Measurements from ENCODE around the gene MAP6.
"Not testable (repeated sequence)": the region's sequence is repeated elsewhere in the genome, so short reads cannot be mapped to it uniquely, and the experiment has no call there.

MAP6 gene

GRCh38 chr11:75697906-75698581 is 29.2 kb upstream of the MAP6 start:
- no peaks in the 10 kb centered on the region for H3K27me3 ChIP-seq (ENCODE audit: control insufficient read depth in 1 of 2, insufficient read depth in 2 of 2, low read length in 2 of 2)
- no peak overlapping the region for H3K27ac ChIP-seq (ENCODE audit: low read depth, low read length)
- no peak overlapping the region for H3K9ac ChIP-seq (ENCODE audit: low read depth in 1 of 2, low read length in 2 of 2)
- no peaks in the 10 kb centered on the region for H3K9me3 ChIP-seq (ENCODE audit: control insufficient read depth in 1 of 2, low read length in 2 of 2)
- no peaks in the 10 kb centered on the region for H3K36me3 ChIP-seq (ENCODE audit: control insufficient read depth in 1 of 2, insufficient read depth in 2 of 2, low read length in 2 of 2)
- H3K4me1 ChIP-seq (ENCODE audit: control insufficient read depth in 1 of 2, insufficient read depth in 2 of 2, low read length in 2 of 2), result no peaks in the 10 kb centered on the region
- H3K4me3 ChIP-seq (ENCODE audit: low read depth in 1 of 2, low read length in 2 of 2), result no peak overlapping the region

GRCh38 chr11:75691804-75692203 is 23.0 kb upstream of the MAP6 start:
- H3K4me3 ChIP-seq (ENCODE audit: low read depth in 1 of 2, low read length in 2 of 2), result no peak overlapping the region
- H3K9ac ChIP-seq (ENCODE audit: low read depth in 1 of 2, low read length in 2 of 2), result no peak overlapping the region
- no peak overlapping the region for H3K27ac ChIP-seq (ENCODE audit: low read depth, low read length)
- H3K4me1 ChIP-seq (ENCODE audit: control insufficient read depth in 1 of 2, insufficient read depth in 2 of 2, low read length in 2 of 2), result no peaks in the 10 kb centered on the region
- H3K36me3 ChIP-seq (ENCODE audit: control insufficient read depth in 1 of 2, insufficient read depth in 2 of 2, low read length in 2 of 2), result no peaks in the 10 kb centered on the region
- H3K27me3 ChIP-seq (ENCODE audit: control insufficient read depth in 1 of 2, insufficient read depth in 2 of 2, low read length in 2 of 2), result peaks cover 0 to 2% of the 10 kb centered on the region in 2 donors
- no peaks in the 10 kb centered on the region for H3K9me3 ChIP-seq (ENCODE audit: control insufficient read depth in 1 of 2, low read length in 2 of 2)

GRCh38 chr11:75689863-75690609 is 21.2 kb upstream of the MAP6 start:
- Histone ChIP-seq H3K9me3 (ENCODE audit: control insufficient read depth in 1 of 2, low read length in 2 of 2) (peaks cover 0 to 6% of the 10 kb centered on the region in 2 donors), H3K27ac (ENCODE audit: low read depth, low read length) (no peak overlapping the region), H3K9ac (ENCODE audit: low read depth in 1 of 2, low read length in 2 of 2) (no peak overlapping the region), H3K4me3 (ENCODE audit: low read depth in 1 of 2, low read length in 2 of 2) (no peak overlapping the region), H3K36me3 (ENCODE audit: control insufficient read depth in 1 of 2, insufficient read depth in 2 of 2, low read length in 2 of 2) (no peaks in the 10 kb centered on the region), H3K27me3 (ENCODE audit: control insufficient read depth in 1 of 2, insufficient read depth in 2 of 2, low read length in 2 of 2) (peaks cover 0 to 2% of the 10 kb centered on the region in 2 donors), H3K4me1 (ENCODE audit: control insufficient read depth in 1 of 2, insufficient read depth in 2 of 2, low read length in 2 of 2) (no peaks in the 10 kb centered on the region)

- H3K9me3 ChIP-seq (ENCODE audit: control insufficient read depth in 1 of 2, low read length in 2 of 2); H3K27ac ChIP-seq (ENCODE audit: low read depth, low read length); H3K9ac ChIP-seq (ENCODE audit: low read depth in 1 of 2, low read length in 2 of 2); H3K27me3 ChIP-seq (ENCODE audit: control insufficient read depth in 1 of 2, insufficient read depth in 2 of 2, low read length in 2 of 2); H3K4me1 ChIP-seq (ENCODE audit: control insufficient read depth in 1 of 2, insufficient read depth in 2 of 2, low read length in 2 of 2); H3K4me3 ChIP-seq (ENCODE audit: low read depth in 1 of 2, low read length in 2 of 2); H3K36me3 ChIP-seq (ENCODE audit: control insufficient read depth in 1 of 2, insufficient read depth in 2 of 2, low read length in 2 of 2): not testable (repeated sequence)
These were observed 15.0 kb upstream of the MAP6 start for GRCh38 chr11:75683856-75684255.

GRCh38 chr11:75679566-75679965 is 10.7 kb upstream of the MAP6 start:
- H3K4me3 ChIP-seq (ENCODE audit: low read depth in 1 of 2, low read length in 2 of 2), result no peak overlapping the region
- H3K27ac ChIP-seq (ENCODE audit: low read depth, low read length), result no peak overlapping the region
- peaks cover 4 to 9% of the 10 kb centered on the region in 2 donors for H3K27me3 ChIP-seq (ENCODE audit: control insufficient read depth in 1 of 2, insufficient read depth in 2 of 2, low read length in 2 of 2)
- H3K4me1 ChIP-seq (ENCODE audit: control insufficient read depth in 1 of 2, insufficient read depth in 2 of 2, low read length in 2 of 2), result no peaks in the 10 kb centered on the region
- H3K9ac ChIP-seq (ENCODE audit: low read depth in 1 of 2, low read length in 2 of 2), result no peak overlapping the region
- H3K9me3 ChIP-seq (ENCODE audit: control insufficient read depth in 1 of 2, low read length in 2 of 2), result no peaks in the 10 kb centered on the region
- H3K36me3 ChIP-seq (ENCODE audit: control insufficient read depth in 1 of 2, insufficient read depth in 2 of 2, low read length in 2 of 2), result no peaks in the 10 kb centered on the region

GRCh38 chr11:75678620-75679259 is 9.9 kb upstream of the MAP6 start:
- Histone ChIP-seq H3K4me1 (ENCODE audit: control insufficient read depth in 1 of 2, insufficient read depth in 2 of 2, low read length in 2 of 2) (no peaks in the 10 kb centered on the region), H3K4me3 (ENCODE audit: low read depth in 1 of 2, low read length in 2 of 2) (no peak overlapping the region), H3K9ac (ENCODE audit: low read depth in 1 of 2, low read length in 2 of 2) (no peak overlapping the region), H3K9me3 (ENCODE audit: control insufficient read depth in 1 of 2, low read length in 2 of 2) (peaks cover 0 to 3% of the 10 kb centered on the region in 2 donors), H3K27ac (ENCODE audit: low read depth, low read length) (no peak overlapping the region), H3K27me3 (ENCODE audit: control insufficient read depth in 1 of 2, insufficient read depth in 2 of 2, low read length in 2 of 2) (peaks cover 4 to 9% of the 10 kb centered on the region in 2 donors), H3K36me3 (ENCODE audit: control insufficient read depth in 1 of 2, insufficient read depth in 2 of 2, low read length in 2 of 2) (no peaks in the 10 kb centered on the region)

GRCh38 chr11:75677909-75678308 is 9.1 kb upstream of the MAP6 start:
- Histone ChIP-seq H3K36me3 (ENCODE audit: control insufficient read depth in 1 of 2, insufficient read depth in 2 of 2, low read length in 2 of 2) (no peaks in the 10 kb centered on the region), H3K4me3 (ENCODE audit: low read depth in 1 of 2, low read length in 2 of 2) (no peak overlapping the region), H3K27me3 (ENCODE audit: control insufficient read depth in 1 of 2, insufficient read depth in 2 of 2, low read length in 2 of 2) (peaks cover 4 to 9% of the 10 kb centered on the region in 2 donors), H3K27ac (ENCODE audit: low read depth, low read length) (no peak overlapping the region), H3K4me1 (ENCODE audit: control insufficient read depth in 1 of 2, insufficient read depth in 2 of 2, low read length in 2 of 2) (no peaks in the 10 kb centered on the region), H3K9ac (ENCODE audit: low read depth in 1 of 2, low read length in 2 of 2) (no peak overlapping the region), H3K9me3 (ENCODE audit: control insufficient read depth in 1 of 2, low read length in 2 of 2) (peaks cover 0 to 3% of the 10 kb centered on the region in 2 donors)

- Histone ChIP-seq H3K27me3 (ENCODE audit: control insufficient read depth in 1 of 2, insufficient read depth in 2 of 2, low read length in 2 of 2) (peaks cover 4 to 9% of the 10 kb centered on the region in 2 donors), H3K9ac (ENCODE audit: low read depth in 1 of 2, low read length in 2 of 2) (no peak overlapping the region), H3K36me3 (ENCODE audit: control insufficient read depth in 1 of 2, insufficient read depth in 2 of 2, low read length in 2 of 2) (no peaks in the 10 kb centered on the region), H3K27ac (ENCODE audit: low read depth, low read length) (no peak overlapping the region), H3K4me1 (ENCODE audit: control insufficient read depth in 1 of 2, insufficient read depth in 2 of 2, low read length in 2 of 2) (no peaks in the 10 kb centered on the region), H3K9me3 (ENCODE audit: control insufficient read depth in 1 of 2, low read length in 2 of 2) (peaks cover 0 to 3% of the 10 kb centered on the region in 2 donors), H3K4me3 (ENCODE audit: low read depth in 1 of 2, low read length in 2 of 2) (no peak overlapping the region)
These were observed 8.4 kb upstream of the MAP6 start for GRCh38 chr11:75677275-75677674.

GRCh38 chr11:75673977-75674582 is 5.2 kb upstream of the MAP6 start:
- Histone ChIP-seq H3K36me3 (ENCODE audit: control insufficient read depth in 1 of 2, insufficient read depth in 2 of 2, low read length in 2 of 2) (no peaks in the 10 kb centered on the region), H3K27ac (ENCODE audit: low read depth, low read length) (no peak overlapping the region), H3K9me3 (ENCODE audit: control insufficient read depth in 1 of 2, low read length in 2 of 2) (peaks cover 0 to 3% of the 10 kb centered on the region in 2 donors), H3K9ac (ENCODE audit: low read depth in 1 of 2, low read length in 2 of 2) (no peak overlapping the region), H3K4me1 (ENCODE audit: control insufficient read depth in 1 of 2, insufficient read depth in 2 of 2, low read length in 2 of 2) (no peaks in the 10 kb centered on the region), H3K27me3 (ENCODE audit: control insufficient read depth in 1 of 2, insufficient read depth in 2 of 2, low read length in 2 of 2) (peaks cover 22 to 32% of the 10 kb centered on the region in 2 donors), H3K4me3 (ENCODE audit: low read depth in 1 of 2, low read length in 2 of 2) (no peak overlapping the region)
